GM12801 (cell line): ENCODE measurements around the gene LUZP2.

Experiments
- CTCF ChIP-seq: IDR thresholded peaks from one replicate; pipeline ENCODE4 v1.5.1; 2011; ENCODE audit warnings: control low read depth; ENCODE audit not compliant: insufficient read length; ENCODE audit errors: extremely low read depth

LUZP2 gene

GRCh38 chr11:24808173-24808572 is 311.3 kb downstream of the LUZP2 start:
- TF ChIP-seq CTCF = no peak

GRCh38 chr11:24819006-24819405 is 322.2 kb downstream of the LUZP2 start:
- no peak for TF ChIP-seq CTCF

- TF ChIP-seq CTCF = no peak
Observed at GRCh38 chr11:24819863-24820434, 323.1 kb downstream of the LUZP2 start.

GRCh38 chr11:24820541-24820940 is 323.7 kb downstream of the LUZP2 start:
- TF ChIP-seq CTCF = no peak

GRCh38 chr11:24828938-24829605 is 332.2 kb downstream of the LUZP2 start:
- TF ChIP-seq CTCF = no peak

- TF ChIP-seq CTCF = no peak
Observed at GRCh38 chr11:24833573-24833972, 336.7 kb downstream of the LUZP2 start.

GRCh38 chr11:24837112-24837511 is 340.3 kb downstream of the LUZP2 start:
- no peak for TF ChIP-seq CTCF

- no peak for TF ChIP-seq CTCF
Observed at GRCh38 chr11:24842308-24842707, 345.5 kb downstream of the LUZP2 start.
